Tibial artery (tissue), 4 donors: ENCODE data around the gene TTLL5.

Experiments used
- DNase-seq, 2 donors: peaks; one replicate each; pipeline ENCODE4 v3.0.0-alpha.2; 2019
- H3K27ac ChIP-seq, 2 donors: fragments of 200-600 bp; sonication (generic) in 1 of 2; 1 replicate in 1 of 2; 2 replicates in 1 of 2; pipeline ENCODE4 v1.5.1; 2018 to 2019; ENCODE audit warnings: mild to moderate bottlenecking in 1 of 2
- H3K27me3 ChIP-seq, 2 donors: fragments of 200-600 bp; sonication (generic) in 1 of 2; one replicate each; pipeline versions ENCODE4 v1.5.1 to v1.6.0; 2016 to 2019
- H3K36me3 ChIP-seq, 3 donors: fragments of 200-600 bp; sonication (generic) in 2 of 3; one replicate each; pipeline ENCODE4 v1.5.1; 2016 to 2019; ENCODE audit warnings: mild to moderate bottlenecking in 2 of 3
- H3K4me1 ChIP-seq, 4 donors: fragments of 200-600 bp; sonication (generic) in 2 of 4; 1 replicate in 3 of 4; 2 replicates in 1 of 4; pipeline ENCODE4 v1.5.1; 2016 to 2019
- H3K4me3 ChIP-seq, 2 donors: fragments of 200-600 bp; sonication (generic) in 1 of 2; 1 replicate in 1 of 2; 2 replicates in 1 of 2; pipeline ENCODE4 v1.5.1; 2018 to 2019; ENCODE audit warnings: mild to moderate bottlenecking in 2 of 2
- H3K9me3 ChIP-seq, 3 donors: fragments of 200-600 bp; sonication (generic) in 1 of 3; one replicate each; pipeline ENCODE4 v1.5.1; 2016 to 2019
- CTCF ChIP-seq, 2 experiments: fragments of 200-600 bp in 1 of 2; fragments of 450-650 bp in 1 of 2; IDR thresholded peaks; one replicate each; pipeline ENCODE4 v1.5.1; 2017 to 2019; ENCODE audit warnings: antibody characterized with exemption in 2 of 2, mild to moderate bottlenecking in 1 of 2, moderate library complexity in 1 of 2
- intact Hi-C: fragments of 100-400 bp; cut with DNase I; formaldehyde crosslinking; loops from one replicate; pipeline ENCODE4 v1.15.0; 2023; ENCODE audit warnings: low total_unique reads

Gene TTLL5

GRCh38 chr14:75709207-75709812 is 48.3 kb downstream of the TTLL5 start:
- no peaks in the 10 kb centered on the region for H3K27me3 ChIP-seq
- TF ChIP-seq CTCF (IDR thresholded peaks at IDR 0.05), result peak; percentile 77 to 81
- intact Hi-C loops, result loop anchor here (10.0 kb wide), 1 partner anchor 345 kb away; no protein-coding TSS in a partner anchor
- no peak overlapping the region for H3K4me3 ChIP-seq
- DNase-seq, result peak; percentile 80 to 82
- H3K9me3 ChIP-seq, result no peaks in the 10 kb centered on the region
- peaks cover 0 to 14% (median 0%) of the 10 kb centered on the region in 3 donors for H3K36me3 ChIP-seq
- peaks cover 0 to 15% (median 11%) of the 10 kb centered on the region in 4 donors for H3K4me1 ChIP-seq
- no peak overlapping the region for H3K27ac ChIP-seq

GRCh38 chr14:75711105-75711795 is 50.2 kb downstream of the TTLL5 start:
- no peaks in the 10 kb centered on the region for H3K27me3 ChIP-seq
- DNase-seq, result no peak
- no peak overlapping the region for H3K4me3 ChIP-seq
- H3K4me1 ChIP-seq, result peaks cover 0 to 19% (median 11%) of the 10 kb centered on the region in 4 donors
- intact Hi-C loops, result loop anchor here (10.0 kb wide), 1 partner anchor 474 kb away; no protein-coding TSS in a partner anchor
- H3K27ac ChIP-seq, result peak overlapping the region; percentile 65 to 68
- peaks cover 0 to 14% (median 0%) of the 10 kb centered on the region in 3 donors for H3K36me3 ChIP-seq
- peak; percentile 69 to 76 for TF ChIP-seq CTCF (IDR thresholded peaks at IDR 0.05)
- H3K9me3 ChIP-seq, result no peaks in the 10 kb centered on the region

- Histone ChIP-seq H3K9me3 (no peaks in the 10 kb centered on the region), H3K4me1 (peaks cover 0 to 19% (median 11%) of the 10 kb centered on the region in 4 donors), H3K4me3 (no peak overlapping the region), H3K27me3 (no peaks in the 10 kb centered on the region), H3K27ac (peak overlapping the region; percentile 65 to 68), H3K36me3 (peaks cover 0 to 14% (median 0%) of the 10 kb centered on the region in 3 donors)
- DNase-seq, result peak; percentile 56 to 86
- intact Hi-C loops, result loop anchor here (2.0 to 10.0 kb wide), 2 partner anchors 271 to 473 kb away; no protein-coding TSS in a partner anchor
- TF ChIP-seq CTCF (IDR thresholded peaks at IDR 0.05), result no peak
Observed at GRCh38 chr14:75711796-75712211, 50.8 kb downstream of the TTLL5 start.

GRCh38 chr14:75714991-75715390 is 53.9 kb downstream of the TTLL5 start:
- Histone ChIP-seq H3K4me1 (peaks cover 0 to 21% (median 15%) of the 10 kb centered on the region in 4 donors), H3K27ac (no peak overlapping the region), H3K9me3 (no peaks in the 10 kb centered on the region), H3K27me3 (no peaks in the 10 kb centered on the region), H3K36me3 (peaks cover 0 to 4% (median 0%) of the 10 kb centered on the region in 3 donors), H3K4me3 (no peak overlapping the region)
- intact Hi-C loops, result loop anchor here (10.0 kb wide), 1 partner anchor 470 kb away; no protein-coding TSS in a partner anchor
- DNase-seq, result no peak
- TF ChIP-seq CTCF (IDR thresholded peaks at IDR 0.05), result no peak

- no peak for DNase-seq
- Histone ChIP-seq H3K27ac (no peak overlapping the region), H3K36me3 (peaks cover 0 to 4% (median 0%) of the 10 kb centered on the region in 3 donors), H3K27me3 (no peaks in the 10 kb centered on the region), H3K9me3 (no peaks in the 10 kb centered on the region), H3K4me3 (no peak overlapping the region), H3K4me1 (peaks cover 0 to 32% (median 24%) of the 10 kb centered on the region in 4 donors)
- intact Hi-C loops, result loop anchor here (10.0 kb wide), 1 partner anchor 469 kb away; no protein-coding TSS in a partner anchor
- TF ChIP-seq CTCF (IDR thresholded peaks at IDR 0.05), result no peak
Observed at GRCh38 chr14:75715926-75716780, 55.1 kb downstream of the TTLL5 start.
